Activated naive CD8-positive, alpha-beta T cell treated with anti-CD3 and anti-CD28 coated beads, Interleukin-2, amount 50 U/mL, for 16 hours (primary cell): ENCODE data around the gene ACOXL.

Source experiments
- DNase-seq: peaks from one replicate; pipeline ENCODE4 v3.0.0-alpha.2; 2020; ENCODE audit warnings: low read depth, low spot score

ACOXL gene

GRCh38 chr2:110794390-110794789 lies 62.0 kb downstream of the ACOXL start:
- no peak for DNase-seq

- no peak for DNase-seq
These were observed 62.6 kb downstream of the ACOXL start for GRCh38 chr2:110794951-110795350.

DNA sequence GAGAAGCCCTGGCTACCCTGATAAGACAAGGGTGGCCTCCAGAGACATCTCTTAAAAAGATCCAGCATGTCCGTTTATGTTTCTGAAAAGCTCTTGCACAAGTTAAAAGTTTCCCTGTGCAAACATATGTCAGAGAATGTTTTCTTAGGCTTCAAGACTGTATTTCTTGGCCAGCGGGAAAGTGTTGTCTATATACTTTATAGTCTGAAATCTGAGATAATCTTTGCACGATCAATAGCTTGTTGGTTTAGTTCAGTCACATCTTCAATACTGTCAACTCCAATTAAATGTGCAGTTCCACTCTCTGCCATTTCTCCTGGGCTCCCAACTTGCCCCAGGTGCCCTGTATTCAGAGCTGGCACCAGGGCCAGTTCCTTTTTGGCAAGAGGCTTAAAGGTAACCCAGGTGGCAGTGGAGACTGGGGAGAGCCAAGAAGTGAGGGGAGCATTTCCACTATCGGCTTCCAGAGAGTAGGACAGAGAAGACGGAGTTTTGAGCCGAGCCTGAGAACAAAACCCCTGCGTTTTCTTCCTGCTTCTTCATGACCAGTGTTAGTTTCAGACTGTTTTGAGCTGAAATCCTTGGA lies 64.4 kb downstream of the ACOXL start:
- no peak for DNase-seq

DNA sequence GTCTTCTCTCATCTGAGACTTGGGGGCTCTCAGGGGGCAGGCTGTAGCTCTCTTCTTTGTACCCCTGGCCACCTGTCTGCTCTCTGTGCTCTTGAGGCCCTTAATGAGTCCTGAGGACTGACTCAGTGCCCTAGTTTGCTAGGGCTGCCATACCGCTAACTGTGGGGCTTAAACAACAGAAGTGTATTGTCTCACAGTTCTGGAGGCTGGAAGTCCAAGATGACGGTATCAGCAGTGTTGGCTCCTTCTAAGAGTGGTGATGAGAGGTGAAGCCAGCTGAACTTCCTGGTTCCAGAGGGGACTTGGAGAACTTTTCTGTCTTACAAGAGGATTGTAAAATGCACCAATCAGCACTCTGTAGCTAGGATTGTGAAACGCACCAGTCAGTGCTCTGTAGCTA lies 67.0 kb downstream of the ACOXL start:
- no peak for DNase-seq

DNA sequence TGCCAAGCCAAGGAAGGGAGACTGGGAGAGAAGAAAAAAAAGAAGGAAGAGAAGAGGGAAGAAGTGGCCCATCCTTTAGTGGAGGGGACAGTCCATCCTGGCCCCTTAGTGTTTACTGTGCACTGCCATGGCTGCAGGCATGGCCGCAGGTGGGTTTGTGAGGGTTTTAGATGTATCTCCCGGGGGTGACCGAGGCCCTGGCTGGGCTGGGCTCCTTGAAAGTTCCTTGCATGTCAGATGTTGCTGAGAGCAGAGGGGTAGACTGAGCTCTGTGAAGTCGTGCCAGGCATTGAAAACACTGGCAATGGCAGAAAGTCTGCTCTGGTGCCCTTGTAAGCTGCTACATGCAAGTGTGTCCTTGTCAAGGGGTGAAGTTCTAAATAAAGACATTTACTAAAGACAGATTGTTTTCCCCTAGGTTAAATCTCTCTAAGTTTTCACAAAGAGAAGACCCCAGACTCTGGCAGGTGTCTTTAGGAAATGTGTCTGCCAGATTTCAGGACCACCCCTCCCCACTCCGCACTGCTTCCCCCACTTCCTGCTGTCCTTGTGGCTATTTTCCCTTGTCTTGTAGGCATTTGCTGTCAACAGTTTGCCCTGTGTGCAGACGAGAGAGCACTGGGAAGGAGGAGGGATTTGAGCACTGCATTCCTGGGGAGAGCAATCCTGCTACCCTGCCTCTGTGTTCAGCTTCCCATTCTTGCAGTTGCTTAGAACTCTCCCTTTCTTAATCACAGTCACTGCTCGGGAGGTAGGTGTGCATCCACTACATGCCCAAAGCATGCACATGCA lies 68.4 kb downstream of the ACOXL start:
- DNase-seq: no peak

- DNase-seq: no peak
These were observed 70.0 kb downstream of the ACOXL start for GRCh38 chr2:110802208-110802932.

DNA sequence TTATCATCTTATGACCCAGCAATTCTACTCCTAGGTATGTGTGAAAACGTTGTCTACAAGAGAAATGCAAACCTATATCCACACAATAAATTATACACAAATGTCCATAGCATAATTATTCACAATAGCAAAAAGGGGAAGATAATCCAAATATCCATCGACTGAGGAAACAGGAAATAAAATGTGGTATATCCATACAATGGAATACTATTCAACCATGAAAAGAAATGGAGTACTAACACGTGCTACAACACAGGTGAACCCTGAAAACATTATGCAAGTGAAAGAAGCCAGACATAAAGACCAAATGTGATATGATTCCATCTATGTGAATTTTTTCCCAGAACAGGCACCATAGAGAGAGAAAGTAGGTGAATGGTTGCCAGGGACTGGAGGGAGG lies 72.1 kb downstream of the ACOXL start:
- DNase-seq: no peak

GRCh38 chr2:110804915-110805314 lies 72.5 kb downstream of the ACOXL start:
- DNase-seq: peak; percentile 9

GRCh38 chr2:110805894-110806452 lies 73.6 kb downstream of the ACOXL start:
- DNase-seq: no peak

DNA sequence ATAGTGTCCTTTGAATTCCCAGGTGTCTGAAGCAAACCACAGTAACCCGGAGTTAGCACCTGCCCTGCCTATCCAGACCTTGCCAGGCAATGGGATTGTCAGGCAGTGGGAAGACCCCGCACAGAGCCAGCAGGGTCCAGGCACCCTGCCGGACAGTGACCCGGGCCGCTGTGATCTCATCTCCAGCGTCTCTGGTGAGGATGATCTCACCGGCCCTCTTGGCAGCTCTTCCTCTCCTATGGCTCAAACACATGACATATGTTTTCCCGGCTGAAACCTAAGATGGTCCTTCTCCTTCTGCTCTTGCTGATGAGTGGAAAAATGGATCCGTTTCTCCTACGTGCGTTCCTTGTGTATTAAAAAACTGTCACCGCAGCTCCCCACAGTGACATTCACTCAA lies 75.1 kb downstream of the ACOXL start:
- no peak for DNase-seq

DNA sequence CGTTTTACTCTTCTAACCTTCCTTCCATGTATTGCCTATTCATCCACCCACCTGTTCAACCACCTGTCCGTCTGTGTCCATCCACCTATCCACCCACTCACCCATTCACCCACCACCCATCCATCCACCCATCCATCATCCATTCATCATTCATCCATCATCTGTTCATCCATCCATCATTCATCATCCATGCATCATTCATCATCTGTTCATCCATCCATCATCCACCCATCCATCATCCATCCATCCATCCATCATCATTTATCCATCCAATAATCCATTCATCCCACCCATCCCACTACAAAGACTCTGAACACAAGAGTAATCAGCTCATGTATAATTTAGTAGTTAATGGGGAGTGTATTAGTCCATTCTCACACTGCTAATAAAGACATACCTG lies 78.0 kb downstream of the ACOXL start:
- DNase-seq: no peak

DNA sequence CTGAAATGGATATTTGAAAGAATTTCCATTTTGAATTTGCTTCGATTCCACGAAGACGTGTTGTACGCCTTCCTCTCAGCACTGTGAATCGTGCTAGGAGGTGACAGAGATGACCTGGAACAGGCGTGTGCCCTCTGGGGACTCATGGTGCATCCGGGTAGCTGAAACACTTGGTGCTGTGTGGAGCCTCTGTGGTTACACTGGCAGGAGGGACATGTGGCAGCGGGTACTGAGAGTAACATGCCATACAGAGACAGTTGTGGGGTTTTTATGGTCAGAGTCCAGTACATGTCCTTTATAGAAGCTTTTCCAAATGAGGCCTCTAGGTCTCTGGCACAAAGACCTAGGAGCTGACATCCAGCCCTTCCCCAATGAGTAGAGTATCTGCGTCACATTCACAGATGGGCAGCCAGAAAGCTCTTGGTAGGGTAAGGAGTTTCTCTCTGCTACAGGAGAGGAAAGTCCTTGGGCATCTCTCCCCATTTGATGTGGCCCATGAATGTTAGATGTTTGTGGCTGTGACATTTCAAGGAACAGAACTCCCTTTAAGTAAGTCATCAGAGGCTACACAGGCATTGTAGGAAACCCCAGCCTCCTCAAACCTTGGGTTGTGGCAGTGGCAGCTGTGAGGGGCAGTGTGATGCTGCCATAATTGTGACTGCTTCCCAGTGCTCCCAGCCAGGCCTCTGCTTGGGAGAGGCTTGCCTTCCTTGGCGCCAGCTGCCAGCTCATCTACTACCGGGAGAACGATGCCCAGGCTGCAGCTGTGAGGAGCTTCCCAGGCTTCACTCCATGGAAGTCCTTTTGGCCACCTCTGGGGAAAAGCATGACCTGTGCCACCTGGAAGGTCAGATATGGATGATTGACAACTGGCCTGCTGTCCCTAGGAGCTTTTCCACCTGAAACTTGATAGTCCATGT lies 80.6 kb downstream of the ACOXL start:
- DNase-seq: no peak

DNA sequence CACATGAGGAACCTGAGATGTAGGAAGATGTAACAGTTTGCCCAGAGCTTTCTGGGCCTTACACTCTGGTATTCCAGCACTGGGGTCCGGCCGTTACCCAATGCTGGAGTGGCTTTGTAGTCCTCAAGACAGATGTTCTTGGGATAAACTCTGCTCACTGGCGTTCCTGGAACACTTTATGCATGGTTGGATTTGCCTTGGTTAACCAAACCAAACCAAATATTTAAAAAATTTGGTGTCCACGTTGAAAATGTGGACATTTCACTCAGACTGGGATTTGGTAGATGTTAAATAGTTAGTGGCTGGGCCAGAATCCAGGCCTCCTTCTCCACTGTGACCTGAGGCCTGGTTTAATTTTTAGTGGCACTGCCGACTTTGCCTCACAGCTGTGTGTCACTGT lies 81.5 kb downstream of the ACOXL start:
- no peak for DNase-seq

DNA sequence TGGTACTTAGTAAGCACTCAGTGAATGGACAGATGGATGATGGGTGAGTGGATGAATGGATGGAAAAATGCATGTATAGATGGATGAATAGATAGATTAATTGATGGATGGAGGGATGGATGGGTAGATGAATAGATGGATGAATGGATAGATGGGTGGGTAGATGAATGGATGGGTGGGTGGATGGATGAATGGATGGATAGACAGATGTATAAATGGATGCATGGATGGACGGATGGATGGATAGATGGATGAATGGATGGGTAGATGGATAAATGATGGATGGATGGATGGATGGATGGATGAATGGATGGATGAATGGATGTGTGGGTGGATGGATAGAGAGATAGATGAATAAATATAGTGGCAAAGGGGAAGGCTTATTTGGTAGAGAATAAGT lies 83.6 kb downstream of the ACOXL start:
- no peak for DNase-seq

DNA sequence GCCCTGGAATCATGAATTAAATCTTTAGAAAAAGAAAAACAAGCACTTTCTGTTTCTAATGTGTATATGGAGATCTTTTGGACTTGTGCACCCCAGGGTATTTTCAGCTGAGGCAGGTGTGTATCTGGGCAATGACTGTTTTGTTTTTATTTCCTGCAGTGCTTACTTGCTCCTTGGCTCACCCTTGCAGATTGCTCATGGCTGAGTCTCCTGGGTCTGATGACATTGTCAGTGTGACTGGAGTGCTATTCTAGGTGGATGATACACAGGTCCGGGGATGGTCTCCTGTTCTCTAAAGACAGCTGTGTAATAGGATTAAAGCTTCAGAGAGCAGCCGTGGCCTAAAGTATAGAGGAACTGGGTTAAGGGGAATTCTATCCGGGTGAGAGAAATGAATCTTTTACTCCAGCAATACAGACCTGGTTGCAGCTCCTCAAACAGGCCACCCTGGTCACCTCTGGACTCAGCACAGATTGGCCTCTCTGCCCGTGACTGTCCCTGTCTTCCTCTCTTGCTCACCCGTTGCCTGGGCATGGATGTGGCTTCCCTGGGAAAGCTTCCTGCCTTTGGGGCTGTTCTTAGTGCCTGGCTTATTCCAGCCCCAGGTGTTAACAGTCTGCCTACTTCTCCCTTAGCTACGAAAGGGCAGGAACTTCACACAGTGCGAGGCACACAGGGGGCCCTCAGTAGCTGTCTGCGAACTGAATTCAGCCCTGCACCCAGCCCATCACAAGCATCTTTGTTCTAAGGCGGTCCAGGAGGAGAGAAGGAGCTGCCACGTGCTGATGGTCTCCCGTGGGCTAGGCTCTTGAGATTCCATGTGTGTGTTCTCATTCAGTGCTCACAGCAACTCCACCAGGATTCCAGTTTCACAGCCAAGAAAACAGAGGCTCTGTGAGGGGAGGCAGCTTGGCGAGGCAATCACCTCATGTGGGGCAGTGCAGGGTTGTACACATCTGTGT lies 84.3 kb downstream of the ACOXL start:
- DNase-seq: no peak

DNA sequence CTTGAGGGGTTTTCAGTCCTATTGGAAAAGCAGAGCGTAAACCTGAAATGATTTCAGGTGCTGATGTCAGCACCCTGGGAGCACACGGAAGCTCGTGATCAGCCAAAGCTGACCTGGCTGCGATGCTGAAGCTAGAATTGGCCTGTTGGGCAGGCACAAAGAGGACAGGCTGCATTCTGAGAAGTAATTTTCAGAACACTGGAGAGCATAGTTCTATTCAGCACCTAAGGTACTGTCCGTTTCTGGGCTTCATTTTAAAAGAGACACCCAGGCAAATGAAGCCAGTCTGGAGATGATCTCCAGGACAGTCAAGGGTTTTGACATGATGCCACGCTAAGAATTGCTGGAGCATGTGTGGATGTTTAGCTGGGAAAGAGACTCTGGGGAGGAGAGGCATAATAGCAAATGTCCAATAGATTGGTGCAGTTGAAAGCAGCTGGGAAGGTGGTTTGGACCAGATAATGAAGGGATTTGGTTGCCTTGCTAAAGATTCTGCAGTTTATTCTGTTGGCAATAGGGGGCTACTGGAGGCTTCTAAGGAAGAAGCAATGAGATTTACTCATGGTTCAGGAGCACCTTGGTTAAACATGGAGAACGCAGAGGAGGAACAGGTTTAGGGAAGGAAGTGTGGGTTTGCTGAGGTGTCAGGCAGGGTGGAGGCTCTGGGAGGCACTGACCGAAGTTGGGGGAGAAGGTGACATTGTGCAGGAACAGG lies 86.6 kb downstream of the ACOXL start:
- no peak for DNase-seq

DNA sequence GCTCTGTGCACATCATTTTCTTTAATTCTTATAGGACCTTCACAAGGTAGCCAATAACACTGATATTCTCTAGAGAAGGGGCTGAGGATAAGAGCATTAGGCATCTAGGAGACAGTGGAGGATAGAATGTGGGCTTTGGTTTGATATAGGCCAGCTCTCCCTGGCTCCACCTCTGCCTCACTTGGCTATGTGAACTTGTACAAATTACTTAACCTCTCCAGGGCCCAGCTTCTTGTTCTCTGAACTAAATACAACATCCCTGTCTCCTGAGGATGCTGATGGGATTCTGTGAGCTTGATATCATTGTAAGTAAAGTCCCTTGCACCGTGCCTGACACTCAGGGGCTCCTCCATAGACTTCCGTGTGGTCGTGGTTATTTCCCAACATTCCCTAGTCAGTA lies 87.3 kb downstream of the ACOXL start:
- no peak for DNase-seq

DNA sequence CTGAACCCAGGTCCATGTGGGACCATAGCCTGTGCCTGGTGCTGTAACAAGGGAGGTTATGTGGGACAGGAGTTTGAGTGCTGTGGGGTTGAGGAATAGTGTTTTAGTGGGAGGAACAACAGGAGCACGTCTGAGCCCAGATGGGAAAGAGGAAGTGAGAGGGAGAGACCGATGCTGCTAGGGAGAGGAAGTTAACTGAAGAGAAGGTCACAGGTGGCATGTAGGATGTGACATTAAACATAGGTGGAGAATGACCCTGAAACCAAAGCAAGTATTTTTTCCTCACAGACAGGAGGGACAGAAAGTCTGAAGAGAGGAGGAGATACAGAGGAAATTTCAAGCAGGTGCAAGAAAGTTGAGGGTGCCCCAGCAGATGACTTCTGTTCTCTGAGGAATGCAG lies 87.8 kb downstream of the ACOXL start:
- DNase-seq: no peak

DNA sequence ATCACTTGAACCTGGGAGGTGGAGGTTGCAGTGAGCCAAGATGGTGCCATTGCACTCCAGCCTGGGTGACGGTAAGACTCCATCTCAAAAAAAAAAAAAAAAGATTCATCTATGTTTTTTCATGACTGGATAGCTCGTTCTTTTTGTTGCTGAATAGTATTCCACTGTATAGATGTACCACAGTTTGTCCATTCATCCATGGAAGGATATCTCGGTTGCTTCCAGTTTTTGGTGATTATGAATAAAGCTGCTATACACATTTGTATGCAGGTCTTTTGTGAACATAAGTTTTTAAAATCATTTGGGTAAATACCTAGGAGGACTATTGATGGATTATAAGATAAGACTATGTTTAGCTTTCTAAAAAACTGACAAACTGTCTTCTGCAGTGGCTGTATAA lies 90.8 kb downstream of the ACOXL start:
- DNase-seq: no peak

GRCh38 chr2:110827511-110827910 lies 95.1 kb downstream of the ACOXL start:
- no peak for DNase-seq
